ENCODE measurements around the gene ASCL1.

ASCL1 gene

GRCh38 chr12:102973583-102973982 lies 16.1 kb downstream of the ASCL1 start:
- in situ Hi-C loops (cut with MboI; ENCODE audit: low sequenced_read_pairs), result no loop called here

- in situ Hi-C loops (cut with MboI; ENCODE audit: low sequenced_read_pairs), result no loop called here
These were observed 19.3 kb downstream of the ASCL1 start for GRCh38 chr12:102976609-102977280.

- in situ Hi-C loops (cut with MboI; ENCODE audit: low sequenced_read_pairs), result no loop called here
These were observed 20.7 kb downstream of the ASCL1 start for GRCh38 chr12:102977945-102978706.

DNA sequence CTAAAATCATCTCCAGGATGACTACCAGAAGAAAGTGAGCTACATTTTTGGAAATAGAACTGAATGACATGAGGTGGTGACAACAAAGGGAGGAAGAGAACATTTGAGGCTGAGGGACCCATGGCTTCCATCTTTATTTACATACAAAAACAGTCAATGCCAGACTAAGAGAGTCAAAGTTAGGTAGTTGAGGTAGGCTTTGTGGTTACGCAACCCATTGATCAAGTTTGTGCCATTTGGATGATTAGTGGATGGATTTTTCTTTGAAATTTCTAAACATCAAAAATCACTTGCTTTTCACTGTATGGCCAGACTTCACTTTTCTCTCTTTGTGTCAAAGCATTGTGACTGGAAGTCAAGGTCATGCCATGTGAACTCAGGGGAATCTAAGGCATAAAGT lies 22.9 kb downstream of the ASCL1 start:
- in situ Hi-C loops (cut with MboI; ENCODE audit: low sequenced_read_pairs), result no loop called here

DNA sequence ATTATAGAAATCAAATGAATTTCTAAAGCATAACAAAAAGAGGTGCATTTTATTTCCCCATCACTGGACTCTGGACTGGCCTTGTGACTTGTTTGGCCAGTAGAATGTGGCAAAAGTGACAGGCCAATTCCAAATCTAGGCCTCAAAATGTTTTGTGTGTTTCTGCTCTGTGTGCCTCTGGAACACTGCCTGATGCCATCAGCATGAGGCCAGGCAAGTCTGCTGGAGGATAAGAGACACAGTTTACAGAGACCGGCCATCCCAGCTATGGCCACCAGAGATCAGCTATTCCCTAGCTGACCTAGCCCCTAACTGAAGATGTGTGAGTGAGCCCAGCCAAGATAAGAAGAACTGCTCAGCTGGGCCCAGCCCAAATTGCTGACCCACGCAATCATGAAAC lies 32.9 kb downstream of the ASCL1 start:
- in situ Hi-C loops (cut with MboI; ENCODE audit: low sequenced_read_pairs), result no loop called here

- in situ Hi-C loops (cut with MboI; ENCODE audit: low sequenced_read_pairs), result no loop called here
These were observed 34.8 kb downstream of the ASCL1 start for GRCh38 chr12:102992297-102992696.

DNA sequence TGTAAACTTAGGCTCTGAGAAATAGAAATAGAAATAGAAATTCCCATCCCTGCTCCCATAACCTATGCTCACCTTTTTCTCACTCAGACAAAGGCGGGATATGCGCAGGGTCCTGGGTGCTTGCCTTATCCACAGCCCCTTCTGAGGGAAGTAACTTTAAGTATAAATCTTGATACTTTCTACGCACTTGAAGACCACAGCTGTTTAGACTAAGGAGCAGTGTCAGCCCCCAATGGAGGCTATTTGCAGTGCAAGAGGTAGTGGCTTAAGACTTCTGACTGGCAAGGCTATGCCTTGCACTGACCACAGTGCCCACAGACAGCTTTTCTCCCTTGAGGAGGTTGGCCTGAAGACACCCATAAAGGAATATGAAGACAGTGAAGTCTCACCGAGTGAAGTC lies 35.2 kb downstream of the ASCL1 start:
- in situ Hi-C loops (cut with MboI; ENCODE audit: low sequenced_read_pairs), result no loop called here

DNA sequence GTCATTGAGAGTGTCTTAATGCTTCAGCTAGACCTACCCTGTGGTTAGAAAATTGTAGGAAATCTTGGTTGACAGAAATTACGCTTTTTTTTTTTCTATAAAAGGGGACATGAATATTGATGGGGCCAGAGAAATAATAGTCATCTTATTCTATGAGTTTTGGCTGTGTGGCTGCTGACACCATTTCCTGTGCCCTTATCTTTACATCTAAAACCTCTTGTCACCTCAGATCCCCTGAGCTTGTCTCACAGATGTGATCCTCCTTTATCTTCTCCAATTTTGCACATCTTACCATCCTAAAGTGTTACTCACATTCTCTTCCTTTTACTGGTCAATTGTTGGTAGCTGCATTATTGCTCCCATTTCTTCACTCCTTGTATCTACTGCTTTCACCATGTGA lies 36.1 kb downstream of the ASCL1 start:
- in situ Hi-C loops (cut with MboI; ENCODE audit: low sequenced_read_pairs), result no loop called here

DNA sequence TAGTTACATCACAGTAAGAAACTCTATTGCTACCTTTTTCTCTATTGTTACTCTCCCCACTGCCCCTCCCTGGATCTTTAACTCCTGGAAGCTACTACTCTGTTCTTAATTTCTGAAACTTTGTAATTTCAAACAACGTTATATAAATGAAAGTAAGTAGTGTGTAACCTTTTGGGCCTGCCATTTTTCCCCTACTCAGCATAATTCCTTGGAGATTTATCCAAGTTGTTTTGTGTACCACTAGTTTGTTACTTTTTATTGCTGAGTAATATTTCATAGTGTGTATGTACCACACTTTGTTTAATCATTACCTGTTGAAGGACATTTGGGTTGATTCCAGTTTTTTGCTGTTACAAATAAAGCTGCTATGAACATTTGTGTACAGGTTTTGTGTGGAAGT lies 37.9 kb downstream of the ASCL1 start:
- in situ Hi-C loops (cut with MboI; ENCODE audit: low sequenced_read_pairs), result no loop called here
